SIG-M5 (cell line): ENCODE results near the gene ROR1.
"Not testable (repeated sequence)": the region's sequence is repeated elsewhere in the genome, so short reads cannot be mapped to it uniquely, and the experiment has no call there.

Source experiments
- DNase-seq: peaks from one replicate; lab custom pipeline; 2025; lab: John Stamatoyannopoulos, UW

The ROR1 gene

DNA sequence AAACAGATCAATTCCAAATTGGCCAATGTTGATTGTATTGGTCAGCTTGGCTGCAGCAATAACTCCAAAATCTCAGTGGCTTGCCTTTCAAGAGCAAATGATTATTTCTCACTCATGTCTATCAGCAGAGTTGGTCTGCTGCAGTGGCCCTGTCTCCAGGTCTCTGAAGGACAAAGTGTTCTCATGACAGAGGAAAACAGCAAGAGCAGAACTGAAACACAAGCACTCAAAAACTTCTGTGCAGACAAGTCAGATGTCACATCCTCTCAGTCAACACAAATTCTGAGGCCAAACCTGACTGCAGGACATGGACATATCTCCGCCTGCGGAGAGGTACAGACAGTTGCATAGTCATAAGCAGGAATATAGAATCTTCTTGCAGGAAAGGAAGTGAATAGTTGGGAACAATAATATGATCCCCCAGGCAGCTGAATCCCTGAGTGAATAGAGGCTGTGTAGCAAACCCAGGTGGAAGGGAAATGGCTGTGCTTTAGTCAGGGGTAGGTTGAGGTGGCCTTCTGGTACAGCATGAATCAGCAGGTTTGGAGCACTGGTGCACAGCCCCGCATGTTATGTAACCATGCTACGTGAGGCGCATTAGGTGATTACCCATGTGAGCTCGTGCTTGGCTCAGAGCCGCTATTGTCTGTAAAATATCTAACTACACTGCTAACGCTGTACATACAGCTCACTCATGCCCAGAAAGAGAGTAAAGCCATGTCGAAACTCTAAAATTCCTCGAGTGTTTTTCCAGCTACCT lies 412.5 kb downstream of the ROR1 start:
- no peak for DNase-seq

DNA sequence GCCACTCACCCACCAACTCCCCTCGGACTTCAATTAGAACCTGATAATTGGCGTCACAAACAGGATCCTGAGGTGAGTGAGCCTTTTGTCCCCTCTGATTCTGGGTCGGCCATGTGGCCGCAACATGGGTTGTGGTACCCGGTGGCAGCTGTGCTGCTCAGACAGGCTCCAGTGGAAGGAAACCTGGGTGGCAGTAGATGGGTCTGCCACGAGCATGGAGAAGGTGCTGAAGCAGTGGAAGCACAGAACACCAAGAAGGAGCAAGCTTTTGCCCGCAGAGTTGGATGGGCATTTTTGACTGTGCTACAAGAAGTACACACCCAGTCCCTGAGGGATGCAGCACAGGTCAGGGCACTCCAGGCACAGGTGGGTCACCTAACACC lies 413.1 kb downstream of the ROR1 start:
- DNase-seq, result no peak

DNA sequence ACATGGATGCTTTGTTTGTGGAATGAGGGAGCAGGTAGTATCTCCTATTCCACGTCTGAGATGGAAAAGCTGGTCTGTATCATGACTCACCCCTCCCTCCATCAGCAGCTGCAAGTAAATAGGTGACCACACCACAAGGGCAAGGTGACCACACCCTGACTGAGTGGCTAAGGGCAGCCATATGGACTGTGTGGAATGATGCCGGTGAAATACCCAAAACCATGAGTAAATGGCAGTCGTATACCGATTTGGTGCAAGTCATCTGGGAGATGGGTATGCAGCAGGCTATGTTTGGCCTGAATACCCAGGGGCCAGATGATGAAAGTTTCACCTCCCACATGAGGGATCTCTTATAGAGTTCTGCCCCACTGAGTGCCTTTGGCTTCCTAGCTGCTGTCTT lies 413.8 kb downstream of the ROR1 start:
- no peak for DNase-seq

DNA sequence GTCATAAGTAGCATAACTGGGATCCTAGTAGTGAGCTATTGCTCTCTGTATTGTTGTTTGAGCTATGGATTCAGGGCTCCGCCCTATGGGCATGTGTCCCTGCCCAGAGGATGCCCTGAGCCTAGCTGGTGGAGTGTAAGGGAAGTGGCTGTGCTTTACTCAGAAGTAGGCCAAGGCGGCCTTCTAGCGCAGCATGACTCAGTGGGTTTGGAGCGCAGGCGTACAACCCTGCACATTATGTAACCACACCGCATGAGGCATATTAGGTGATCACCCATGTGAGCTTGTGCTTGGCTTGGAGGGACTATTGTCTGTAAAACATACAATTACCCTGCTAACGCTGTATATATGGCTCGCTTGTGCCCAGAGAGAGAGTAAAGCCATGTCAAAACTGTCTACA lies 418.5 kb downstream of the ROR1 start:
- no peak for DNase-seq

DNA sequence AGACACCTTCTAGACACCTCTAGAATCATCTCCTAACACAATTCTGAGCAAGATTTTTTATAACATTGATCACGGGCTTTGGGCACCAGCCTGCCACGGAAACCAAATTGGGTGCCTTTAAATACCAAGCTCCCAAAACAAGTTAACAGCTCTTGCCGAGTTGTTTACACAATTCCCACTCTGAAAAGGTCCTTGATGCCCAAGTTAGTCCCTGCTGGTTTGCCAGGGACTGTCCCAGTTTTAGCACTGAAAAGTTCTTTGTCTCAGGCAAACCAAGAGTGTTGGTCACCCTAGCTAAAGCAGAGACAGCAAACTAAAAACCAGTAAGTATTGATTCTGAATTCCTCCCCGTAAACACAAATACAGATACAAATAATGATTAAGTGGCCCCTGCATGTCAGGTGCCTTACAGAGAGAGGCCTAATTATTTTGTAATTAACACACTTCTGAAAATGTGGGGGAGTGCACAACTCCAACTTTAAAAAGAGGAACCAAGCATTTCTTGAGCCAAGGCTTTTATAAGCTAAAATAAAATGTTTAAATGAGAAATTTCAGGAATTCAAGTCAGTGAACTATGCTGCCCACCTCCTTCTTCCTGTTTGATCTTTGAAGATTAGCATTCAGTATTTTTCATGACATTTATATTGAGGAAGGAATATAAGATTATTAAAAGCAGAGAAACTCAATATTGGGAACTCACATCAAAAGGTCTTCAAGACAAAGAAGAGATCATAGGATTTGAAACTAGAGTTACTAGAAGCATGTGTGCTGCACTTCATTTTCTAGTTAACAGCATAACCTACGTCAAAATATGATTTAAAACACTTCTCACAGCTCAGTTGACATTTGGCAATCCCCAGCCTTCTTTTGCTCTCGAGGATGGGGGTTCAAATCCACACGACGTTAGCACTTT lies 420.6 kb downstream of the ROR1 start:
- DNase-seq, result no peak

DNA sequence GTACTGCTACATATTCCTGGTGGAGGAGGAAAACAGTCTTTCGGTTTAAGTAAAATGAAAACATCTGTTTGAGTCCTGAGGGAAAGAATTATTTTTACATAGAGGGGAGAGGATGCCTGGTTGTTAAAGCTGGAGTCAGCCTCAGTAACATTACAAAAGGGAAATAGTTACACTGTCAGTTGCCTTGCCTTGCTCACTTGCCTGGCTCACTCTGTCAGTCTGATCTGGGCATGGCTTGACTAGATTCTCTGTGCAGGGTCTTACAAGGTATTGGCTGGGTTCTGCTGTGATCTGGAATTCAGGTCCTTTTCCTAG lies 421.2 kb downstream of the ROR1 start:
- no peak for DNase-seq

DNA sequence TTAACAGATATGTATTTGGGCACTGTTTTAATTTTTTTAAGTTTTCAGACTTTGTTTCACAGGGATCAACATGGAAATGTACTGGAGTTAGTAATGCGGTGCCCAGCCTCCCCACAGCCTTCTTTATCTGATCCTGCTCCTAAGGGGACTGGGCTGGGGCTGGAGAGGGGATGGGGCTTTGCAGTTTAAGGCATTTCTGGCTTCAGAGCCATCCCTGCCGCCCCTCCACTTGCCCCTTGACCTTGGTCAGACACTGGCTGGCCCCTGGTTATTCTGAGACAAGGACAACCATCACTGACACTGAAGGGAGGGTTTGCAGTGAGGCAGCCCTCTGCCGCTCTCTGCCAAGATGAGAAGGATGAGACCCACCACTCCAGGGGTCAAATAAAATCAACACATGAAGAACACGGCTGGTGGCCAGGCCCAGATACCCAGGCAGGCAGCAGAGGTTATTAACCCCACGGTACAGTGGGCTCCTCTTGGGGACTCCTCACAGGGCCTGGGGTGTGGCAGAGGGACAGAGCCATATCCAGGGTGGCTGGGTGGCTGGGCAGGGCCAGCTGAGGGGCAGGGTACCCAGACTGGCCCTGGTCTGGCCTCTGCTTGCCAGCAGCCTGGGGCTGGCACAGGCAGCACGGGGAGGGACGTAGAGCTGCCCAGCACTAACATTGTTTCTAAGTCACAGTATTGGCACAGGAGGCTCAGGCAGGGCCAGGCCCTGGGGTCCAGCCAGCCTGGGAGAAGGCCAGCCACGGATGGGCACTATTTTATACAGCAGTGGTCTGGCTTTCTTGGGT lies 422.5 kb downstream of the ROR1 start:
- DNase-seq, result no peak

DNA sequence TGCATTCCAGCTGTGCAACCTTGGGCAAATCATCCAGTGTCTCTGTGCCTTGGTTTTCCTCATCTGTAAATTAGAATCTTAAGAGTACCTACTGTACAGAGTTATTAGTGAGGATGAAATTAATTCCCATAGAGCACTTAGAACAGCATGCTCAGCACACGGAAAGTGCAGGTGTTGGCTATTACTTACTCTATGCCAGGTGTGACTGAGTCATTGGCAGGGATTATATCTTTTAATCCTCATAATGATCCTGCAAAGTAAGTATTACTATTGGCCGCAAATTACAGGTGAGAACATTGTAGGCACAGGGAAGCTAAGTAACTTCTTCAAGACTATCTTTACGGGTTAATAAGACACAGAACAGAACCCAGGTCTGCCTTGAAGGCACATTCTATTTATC lies 423.3 kb downstream of the ROR1 start:
- DNase-seq, result no peak

DNA sequence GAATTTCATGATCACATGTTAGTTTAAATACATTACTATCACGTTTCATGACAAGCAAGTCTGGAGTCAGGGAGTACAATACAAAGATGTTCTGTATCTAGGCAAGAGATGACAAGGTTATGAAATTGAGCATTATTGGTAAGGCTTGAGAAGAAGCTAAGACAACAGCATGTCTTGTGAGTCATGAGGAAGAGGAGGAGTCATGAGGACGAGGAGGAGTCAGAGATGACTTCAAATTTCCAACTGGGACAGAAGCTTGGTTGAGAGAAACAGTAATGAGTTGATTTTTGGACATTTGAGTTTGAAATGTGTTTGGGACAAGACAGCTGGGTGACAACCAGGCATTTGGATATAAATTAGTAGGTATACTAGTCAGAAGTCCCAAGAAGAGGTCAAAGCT lies 425.3 kb downstream of the ROR1 start:
- no peak for DNase-seq

DNA sequence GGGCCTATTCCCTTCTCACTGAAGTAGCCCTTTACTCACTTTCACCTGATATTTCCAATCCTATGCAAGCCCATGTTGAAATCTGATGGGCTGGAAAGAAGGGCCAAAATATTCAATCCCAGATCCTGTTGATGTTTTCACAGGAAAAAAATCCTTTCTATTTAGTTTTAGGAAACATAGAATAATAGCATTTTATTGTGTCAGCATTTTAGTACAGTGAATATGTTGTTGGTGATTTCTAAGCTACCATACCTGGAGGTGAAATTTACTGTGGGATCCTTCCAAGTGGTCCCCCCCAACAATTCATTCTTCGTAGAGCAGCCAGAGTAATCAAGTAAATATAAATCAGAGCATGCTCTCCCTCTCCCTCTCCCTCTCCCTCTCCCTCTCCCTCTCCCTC lies 426.2 kb downstream of the ROR1 start:
- no peak for DNase-seq

DNA sequence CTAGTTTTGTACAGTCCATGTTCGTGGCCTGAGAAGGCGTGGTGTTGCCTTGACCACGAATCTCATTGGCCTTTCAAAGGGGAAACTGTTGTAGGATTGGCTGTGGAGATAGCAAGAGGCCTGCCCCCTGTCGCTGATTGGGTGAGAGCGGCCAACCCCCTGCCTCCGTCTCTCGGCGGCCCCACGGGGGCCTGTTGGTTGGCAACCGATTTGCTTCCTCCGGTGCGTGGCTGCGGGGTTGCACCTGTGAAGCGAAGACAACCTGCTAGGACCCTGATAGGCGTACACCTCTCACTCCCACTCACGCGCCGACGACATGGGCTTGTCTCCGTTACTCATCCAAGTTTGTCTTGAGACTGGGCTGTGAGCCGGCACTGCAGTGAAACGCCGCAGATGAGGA lies 429.6 kb downstream of the ROR1 start, which contains the start of gene UBE2U:
Gene UBE2U, plus strand, starts transcription at position 204 of the 400 bp plus-strand sequence. CDS start 428 bp downstream, outside the sequence.
- DNase-seq, result no peak

DNA sequence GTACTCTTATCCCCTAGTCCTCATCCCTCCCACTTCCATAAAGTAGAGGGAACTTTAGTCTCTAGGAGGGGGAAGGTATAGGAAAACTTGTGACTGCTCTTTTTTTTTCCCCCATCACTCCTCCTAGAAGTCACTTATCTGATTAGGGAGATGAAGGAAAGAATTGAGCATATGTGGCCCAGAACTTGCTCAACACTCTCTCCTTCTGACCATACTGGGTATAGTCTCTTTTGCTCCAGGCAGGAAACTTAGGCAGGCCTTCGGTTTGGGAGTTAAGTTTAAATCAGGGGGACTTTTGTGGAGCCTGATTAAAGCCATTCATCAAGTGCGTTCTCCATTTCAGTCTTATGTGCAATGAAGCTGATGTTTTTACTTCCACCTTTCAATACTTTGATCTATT lies 435.4 kb downstream of the ROR1 start:
- DNase-seq, result no peak

DNA sequence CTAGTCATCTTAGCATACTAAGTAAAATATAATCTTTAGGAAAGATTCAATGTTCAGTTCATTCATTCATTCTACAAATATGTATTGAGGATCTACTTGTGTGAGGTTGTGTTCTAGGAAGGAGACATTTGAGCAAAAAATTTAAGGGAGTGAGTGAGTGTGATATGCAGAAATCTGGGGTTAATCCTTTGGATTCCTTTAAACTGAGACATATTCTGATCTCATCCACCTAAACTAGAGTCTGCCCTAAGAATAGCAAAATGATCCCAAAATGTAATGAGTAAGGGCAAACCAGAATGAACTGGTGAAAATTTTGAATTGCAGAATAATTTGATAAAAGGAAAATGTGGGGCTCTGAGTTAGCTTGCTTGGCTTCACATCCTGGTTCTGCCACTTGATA lies 438.2 kb downstream of the ROR1 start:
- DNase-seq, result no peak

DNA sequence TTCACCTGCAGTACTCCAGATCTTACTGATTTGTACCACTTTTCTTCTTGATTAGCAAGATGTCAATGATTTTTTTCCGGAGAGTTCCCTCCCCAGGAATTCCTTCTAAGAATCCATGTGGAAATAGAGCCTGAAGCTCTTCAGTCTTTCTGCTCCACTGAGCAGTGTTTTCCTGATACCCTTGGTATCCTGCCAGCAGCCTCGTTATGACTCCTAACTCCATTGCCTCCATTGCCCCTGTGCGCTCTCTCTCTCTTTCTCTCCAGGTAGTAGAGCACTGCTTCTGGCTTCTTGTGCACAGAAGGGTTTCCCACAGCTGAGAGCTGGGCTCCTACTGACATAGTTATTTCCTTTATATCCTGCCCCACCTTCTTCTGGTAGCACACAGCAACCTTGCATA lies 441.8 kb downstream of the ROR1 start:
- no peak for DNase-seq

DNA sequence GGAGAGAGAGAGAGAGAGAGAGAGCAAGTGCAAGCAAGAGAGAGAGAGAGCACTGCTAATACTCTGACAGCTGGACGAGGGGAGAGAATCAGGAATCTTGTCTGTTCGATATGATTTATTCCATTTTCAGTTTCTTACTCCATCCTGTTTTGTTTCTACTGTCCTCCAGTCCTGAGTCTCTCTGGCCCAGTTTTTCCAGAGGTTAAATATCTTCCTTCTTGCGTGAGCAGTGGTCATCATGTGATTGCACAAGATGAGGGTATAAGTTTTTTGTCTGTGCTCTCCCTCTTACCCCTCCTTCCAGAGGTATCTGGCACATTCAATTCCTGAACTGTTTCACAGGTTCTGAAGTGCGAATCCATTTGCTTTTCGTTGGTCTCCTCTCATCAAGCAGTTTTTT lies 446.4 kb downstream of the ROR1 start:
- no peak for DNase-seq

DNA sequence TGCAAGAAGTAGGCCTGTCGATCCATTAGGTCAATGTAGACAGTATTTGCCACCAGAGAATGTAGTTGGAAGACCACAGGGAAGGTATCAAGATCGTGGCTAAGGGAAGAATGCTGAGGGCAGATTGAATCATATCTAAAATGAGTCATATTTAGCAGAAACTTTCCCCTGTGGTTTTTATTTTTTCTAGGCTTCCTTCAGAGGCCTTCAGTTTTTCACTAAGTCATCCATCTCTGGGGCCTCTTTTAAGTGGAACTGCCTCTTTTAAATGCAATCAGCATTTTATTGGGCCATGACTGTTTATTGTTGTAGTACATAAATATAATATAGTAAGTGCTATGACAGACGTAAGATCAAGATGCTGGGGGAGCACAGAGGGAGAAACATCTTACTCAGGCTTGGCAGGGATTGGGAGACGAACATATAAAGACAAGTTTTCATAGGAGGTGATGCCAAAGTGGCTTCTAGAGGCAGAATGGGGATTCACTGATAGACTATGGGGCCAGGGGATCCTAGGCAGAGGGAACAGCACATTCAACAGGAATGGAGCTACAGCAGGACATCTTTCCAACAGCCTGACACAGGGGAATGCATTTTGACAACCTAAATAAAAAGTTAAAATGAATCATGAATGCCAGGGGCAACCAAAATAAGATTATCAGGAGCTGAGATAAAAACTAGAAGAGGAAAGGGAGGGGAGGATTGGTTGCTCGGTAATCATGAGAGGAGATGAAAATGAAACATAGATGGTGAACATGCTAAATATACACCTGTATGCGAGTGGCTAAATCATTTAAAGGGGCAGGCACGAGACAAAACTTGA lies 449.7 kb downstream of the ROR1 start:
- no peak for DNase-seq

DNA sequence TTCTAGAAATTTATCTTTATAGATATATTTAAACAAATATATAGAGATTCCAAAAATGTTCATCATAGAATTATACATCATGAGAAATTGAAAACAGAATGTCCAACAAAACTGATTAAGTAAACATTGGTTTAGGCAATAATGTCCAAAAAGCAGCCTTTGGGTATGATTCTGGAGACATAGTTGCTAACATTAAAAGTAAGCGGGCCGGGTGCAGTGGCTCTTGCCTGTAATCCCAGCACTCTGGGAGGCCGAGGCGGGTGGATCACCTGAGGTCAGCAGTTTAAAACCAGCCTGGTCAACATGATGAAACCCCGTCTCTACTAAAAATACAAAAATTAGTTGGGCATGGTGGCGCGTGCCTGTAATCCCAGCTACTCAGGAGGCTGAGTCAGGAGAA lies 450.4 kb downstream of the ROR1 start:
- not testable (repeated sequence) for DNase-seq

DNA sequence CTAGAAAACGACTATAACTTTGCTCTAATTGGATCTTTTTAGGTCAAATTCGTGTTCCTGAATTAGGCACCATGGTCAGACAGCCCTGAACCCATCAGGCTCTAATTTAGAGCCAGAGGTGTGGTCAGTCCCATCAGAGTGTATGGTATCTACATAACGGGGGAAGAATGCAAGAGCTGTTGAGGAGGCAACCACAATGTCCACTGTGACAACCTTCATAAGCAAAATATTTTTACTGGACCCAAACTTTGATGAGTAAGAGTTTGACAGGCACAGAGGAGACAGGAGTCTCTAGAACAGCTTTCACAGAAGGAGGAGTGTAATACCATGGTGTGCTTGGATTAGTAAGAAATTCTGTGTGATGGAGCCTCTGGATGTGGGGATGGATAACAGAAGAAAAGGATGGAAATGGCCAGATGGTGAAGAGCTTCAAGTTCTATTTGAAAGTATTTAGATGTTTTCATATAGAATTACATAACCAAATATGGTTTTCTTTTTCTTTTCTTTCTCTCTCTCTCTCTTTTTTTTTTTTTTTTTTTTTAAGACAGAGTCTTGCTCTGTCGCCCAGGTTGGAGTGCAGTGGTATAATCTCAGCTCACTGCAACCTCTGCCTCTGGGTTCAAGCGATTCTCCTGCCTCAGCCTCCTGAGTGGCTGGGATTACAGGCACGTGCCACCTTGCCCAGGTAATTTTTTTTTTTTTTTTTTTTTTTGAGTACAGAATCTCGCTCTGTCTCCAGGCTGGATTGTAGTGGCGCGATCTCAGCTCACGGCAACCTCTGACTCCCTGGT lies 454.5 kb downstream of the ROR1 start:
- no peak for DNase-seq

DNA sequence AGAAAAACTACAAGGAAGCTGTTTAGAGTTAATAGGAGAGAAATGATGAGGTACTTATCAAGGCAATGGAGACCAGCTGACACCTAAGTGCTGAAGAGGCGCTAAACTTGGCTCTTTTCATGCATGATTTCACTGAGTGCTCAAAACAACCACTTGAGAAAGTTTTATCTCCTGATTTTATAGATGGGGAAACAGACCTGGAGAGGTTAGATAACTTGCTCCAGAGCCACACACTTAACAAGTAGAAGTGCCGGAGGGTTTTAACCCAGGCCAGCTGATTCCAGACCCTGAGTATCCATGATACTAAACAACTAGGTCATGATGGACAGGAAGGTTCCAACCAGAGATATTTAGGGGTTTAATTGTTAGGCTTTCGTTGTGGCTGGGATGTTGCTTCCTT lies 455.5 kb downstream of the ROR1 start:
- no peak for DNase-seq
